Prostate gland (tissue), 2 donors: ENCODE data around the gene PRKCG. TPM values are rescaled to one million over a fixed set of nuclear protein-coding genes. Genes with fewer than 3 reads are reported as not detected.

Experiments
- DNase-seq: peaks from one replicate; pipeline ENCODE4 v3.0.0-alpha.2; 2019; ENCODE audit warnings: low spot score
- H3K27ac ChIP-seq, 2 donors: fragments of 200-600 bp; sonication (generic); 2 replicates each; pipeline ENCODE4 v1.5.1; 2017 to 2019
- H3K27me3 ChIP-seq: fragments of 200-600 bp; sonication (generic); replicated peaks from 2 replicates; pipeline ENCODE4 v1.5.1; 2019; ENCODE audit not compliant: insufficient read depth
- H3K36me3 ChIP-seq, 2 donors: fragments of 200-600 bp; sonication (generic); 1 replicate in 1 of 2; 2 replicates in 1 of 2; pipeline versions ENCODE4 v1.5.1 to v1.8.1; 2017 to 2019
- H3K4me1 ChIP-seq: fragments of 200-600 bp; sonication (generic); replicated peaks from 2 replicates; pipeline ENCODE4 v1.5.1; 2019
- H3K4me3 ChIP-seq, 2 donors: fragments of 200-600 bp; sonication (generic); 2 replicates each; pipeline ENCODE4 v1.5.1; 2017 to 2019
- H3K9me3 ChIP-seq: fragments of 200-600 bp; sonication (generic); 2 replicates; pipeline ENCODE4 v1.5.1; 2017
- POLR2A ChIP-seq: fragments of 450-650 bp; IDR thresholded peaks from one replicate; pipeline ENCODE4 v1.6.1; 2016; ENCODE audit warnings: antibody characterized with exemption, mild to moderate bottlenecking
- POLR2AphosphoS5 ChIP-seq: sonication (generic); formaldehyde crosslinking; IDR thresholded peaks from one replicate; pipeline ENCODE4 v1.6.1; 2017; ENCODE audit warnings: antibody characterized with exemption
- WGBS: methylation state at CpG from one replicate; pipeline ENCODE4 v1.1.5; 2018; 5-methylcytosine and 5-hydroxymethylcytosine counted together
- intact Hi-C: fragments of 100-400 bp; cut with DNase I; formaldehyde crosslinking; loops from one replicate; pipeline ENCODE4 v1.14.2; 2022
- total RNA-seq, 2 donors: library from RNA; depleted of rRNA; stranded (reverse); fragments of >200 nt; gene quantifications; one replicate each; pipeline ENCODE4 v1.1.0, GENCODE V29; 2016
- TF ChIP-seq, protein P1 (sequence below), 4 experiments: fragments of 200-600 bp in 2 of 4; fragments of 450-650 bp in 2 of 4; sonication (generic) in 2 of 4; IDR thresholded peaks; 1 replicate in 3 of 4; 2 replicates in 1 of 4; pipeline ENCODE4 v1.5.1; 2016 to 2019; ENCODE audit warnings: antibody characterized with exemption in 4 of 4, mild to moderate bottlenecking in 2 of 4, moderate library complexity in 2 of 4

The PRKCG gene
- total RNA-seq, 2 donors from 2014 or later, result 0.97 TPM; not detected in 1

DNA sequence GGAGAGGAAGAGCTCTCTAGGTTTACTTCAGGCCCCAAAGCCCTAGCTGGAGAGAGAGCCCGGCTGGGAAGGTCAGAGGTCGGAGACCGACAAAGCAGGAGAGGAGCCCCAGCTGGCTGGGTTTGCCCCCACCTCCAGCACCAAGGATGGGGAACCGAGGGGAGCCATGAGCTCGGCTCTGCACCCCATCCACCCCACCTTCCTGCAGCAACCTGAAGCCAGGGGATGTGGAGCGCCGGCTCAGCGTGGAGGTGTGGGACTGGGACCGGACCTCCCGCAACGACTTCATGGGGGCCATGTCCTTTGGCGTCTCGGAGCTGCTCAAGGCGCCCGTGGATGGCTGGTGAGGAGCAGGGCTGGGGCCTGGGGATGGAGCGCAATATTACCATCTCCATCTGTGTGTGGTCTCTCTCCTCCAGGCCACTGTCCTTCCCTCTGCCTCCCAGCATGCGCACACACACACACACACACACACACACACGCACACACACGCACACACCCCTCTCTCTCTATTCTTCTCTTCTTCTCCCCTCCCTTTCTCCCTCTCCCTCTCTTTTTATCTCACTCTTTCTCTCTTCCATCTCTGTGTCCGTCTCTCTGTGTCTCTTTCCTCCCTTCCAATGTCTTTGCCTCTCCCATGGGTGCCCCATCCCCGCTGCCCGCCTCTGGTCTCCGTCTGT lies 10.4 kb downstream of the PRKCG start:
- WGBS, result 68% methylated on average over 23 of the region's 23 CpGs
- TF ChIP-seq POLR2A, result no peak
- TF ChIP-seq POLR2AphosphoS5, result no peak
- TF ChIP-seq, protein P1, sequence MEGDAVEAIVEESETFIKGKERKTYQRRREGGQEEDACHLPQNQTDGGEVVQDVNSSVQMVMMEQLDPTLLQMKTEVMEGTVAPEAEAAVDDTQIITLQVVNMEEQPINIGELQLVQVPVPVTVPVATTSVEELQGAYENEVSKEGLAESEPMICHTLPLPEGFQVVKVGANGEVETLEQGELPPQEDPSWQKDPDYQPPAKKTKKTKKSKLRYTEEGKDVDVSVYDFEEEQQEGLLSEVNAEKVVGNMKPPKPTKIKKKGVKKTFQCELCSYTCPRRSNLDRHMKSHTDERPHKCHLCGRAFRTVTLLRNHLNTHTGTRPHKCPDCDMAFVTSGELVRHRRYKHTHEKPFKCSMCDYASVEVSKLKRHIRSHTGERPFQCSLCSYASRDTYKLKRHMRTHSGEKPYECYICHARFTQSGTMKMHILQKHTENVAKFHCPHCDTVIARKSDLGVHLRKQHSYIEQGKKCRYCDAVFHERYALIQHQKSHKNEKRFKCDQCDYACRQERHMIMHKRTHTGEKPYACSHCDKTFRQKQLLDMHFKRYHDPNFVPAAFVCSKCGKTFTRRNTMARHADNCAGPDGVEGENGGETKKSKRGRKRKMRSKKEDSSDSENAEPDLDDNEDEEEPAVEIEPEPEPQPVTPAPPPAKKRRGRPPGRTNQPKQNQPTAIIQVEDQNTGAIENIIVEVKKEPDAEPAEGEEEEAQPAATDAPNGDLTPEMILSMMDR (IDR thresholded peaks at IDR 0.05), result no peak

DNA sequence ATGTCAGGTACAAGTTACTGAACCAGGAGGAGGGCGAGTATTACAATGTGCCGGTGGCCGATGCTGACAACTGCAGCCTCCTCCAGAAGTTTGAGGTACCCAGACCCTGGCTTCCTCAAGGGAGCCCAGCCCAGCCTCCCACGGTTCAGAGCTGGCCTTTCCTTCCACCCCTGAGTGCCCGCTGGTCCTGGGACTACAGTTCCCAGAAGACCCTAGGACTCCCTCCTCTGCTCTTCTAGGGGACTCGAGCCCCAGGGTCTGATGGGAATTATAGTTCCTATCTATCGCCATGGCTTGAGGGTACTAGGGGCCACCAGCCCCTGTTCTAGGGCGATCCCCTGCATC lies 11.0 kb downstream of the PRKCG start:
- 67% methylated on average over 8 of the region's 8 CpGs for WGBS
- peaks cover 2% of the 10 kb centered on the region for H3K27me3 ChIP-seq

More for the DNA sequence above, 10.4 kb downstream of the PRKCG start:
- Histone ChIP-seq H3K4me1 (no peaks in the 10 kb centered on the region), H3K9me3 (no peaks in the 10 kb centered on the region), H3K27ac (no peak overlapping the region), H3K36me3 (no peaks in the 10 kb centered on the region), H3K27me3 (peaks cover 2% of the 10 kb centered on the region), H3K4me3 (no peak overlapping the region)
- no peak for DNase-seq
- intact Hi-C loops, result no loop called here

DNA sequence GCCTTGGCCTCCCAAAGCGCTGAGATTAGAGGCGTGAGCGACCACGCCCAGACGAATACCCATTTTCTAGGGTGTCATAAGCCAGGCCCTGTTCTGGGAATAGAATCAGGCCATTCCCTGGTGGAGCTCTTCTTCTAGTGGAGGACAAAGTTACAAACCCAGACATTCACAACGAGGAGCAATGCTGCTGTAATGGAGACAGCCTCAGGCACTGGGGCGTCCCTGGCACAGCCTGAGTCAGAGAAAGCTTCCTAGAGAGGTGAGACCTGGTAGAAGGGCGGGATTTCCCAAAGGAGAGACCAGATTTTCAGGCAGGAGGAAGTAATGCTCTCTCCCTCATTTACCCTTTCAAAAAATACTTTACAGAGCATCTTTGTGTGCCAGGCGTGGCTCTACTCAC lies 12.7 kb downstream of the PRKCG start:
- intact Hi-C loops, result no loop called here
- Histone ChIP-seq H3K4me3 (no peak overlapping the region), H3K9me3 (no peaks in the 10 kb centered on the region), H3K27ac (no peak overlapping the region), H3K4me1 (no peaks in the 10 kb centered on the region), H3K36me3 (no peaks in the 10 kb centered on the region), H3K27me3 (peaks cover 5% of the 10 kb centered on the region)
- TF ChIP-seq, protein P1 (IDR thresholded peaks at IDR 0.05), result no peak
- TF ChIP-seq POLR2A, result no peak
- no peak for TF ChIP-seq POLR2AphosphoS5
- DNase-seq, result no peak
- 70% methylated on average over 9 of the region's 9 CpGs for WGBS

More for the DNA sequence above, 11.0 kb downstream of the PRKCG start:
- H3K4me1 ChIP-seq, result no peaks in the 10 kb centered on the region
- intact Hi-C loops, result no loop called here
- DNase-seq, result no peak
- H3K27ac ChIP-seq, result no peak overlapping the region
- H3K36me3 ChIP-seq, result no peaks in the 10 kb centered on the region
- H3K4me3 ChIP-seq, result no peak overlapping the region
- no peaks in the 10 kb centered on the region for H3K9me3 ChIP-seq
- TF ChIP-seq POLR2A, result no peak
- TF ChIP-seq POLR2AphosphoS5, result no peak

DNA sequence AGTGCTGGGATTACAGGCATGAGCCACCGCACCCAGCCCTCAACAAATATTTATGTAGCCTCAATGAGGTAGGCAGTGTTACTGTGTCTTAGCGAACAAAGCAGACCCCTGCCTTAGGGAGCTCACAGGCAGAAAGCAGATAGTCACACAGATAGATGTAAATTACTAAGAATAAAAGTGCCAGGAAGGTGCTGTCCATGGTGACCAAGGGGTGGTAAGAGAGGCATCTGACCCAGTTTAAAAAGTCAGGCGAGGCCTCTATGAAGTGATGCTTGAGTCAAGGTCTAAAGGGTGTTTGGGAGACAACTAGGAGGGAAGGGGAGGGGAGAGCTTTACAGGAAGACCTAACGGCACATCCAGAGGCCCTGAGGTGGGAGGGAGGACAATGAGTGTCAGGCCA lies 14.7 kb downstream of the PRKCG start:
- 26% methylated on average over 4 of the region's 4 CpGs for WGBS
- no peak for DNase-seq
- Histone ChIP-seq H3K36me3 (no peaks in the 10 kb centered on the region), H3K27me3 (peaks cover 5% of the 10 kb centered on the region), H3K4me1 (no peaks in the 10 kb centered on the region), H3K9me3 (no peaks in the 10 kb centered on the region), H3K27ac (no peak overlapping the region), H3K4me3 (no peak overlapping the region)
- intact Hi-C loops, result no loop called here
- TF ChIP-seq, protein P1 (IDR thresholded peaks at IDR 0.05), result no peak
- no peak for TF ChIP-seq POLR2A

DNA sequence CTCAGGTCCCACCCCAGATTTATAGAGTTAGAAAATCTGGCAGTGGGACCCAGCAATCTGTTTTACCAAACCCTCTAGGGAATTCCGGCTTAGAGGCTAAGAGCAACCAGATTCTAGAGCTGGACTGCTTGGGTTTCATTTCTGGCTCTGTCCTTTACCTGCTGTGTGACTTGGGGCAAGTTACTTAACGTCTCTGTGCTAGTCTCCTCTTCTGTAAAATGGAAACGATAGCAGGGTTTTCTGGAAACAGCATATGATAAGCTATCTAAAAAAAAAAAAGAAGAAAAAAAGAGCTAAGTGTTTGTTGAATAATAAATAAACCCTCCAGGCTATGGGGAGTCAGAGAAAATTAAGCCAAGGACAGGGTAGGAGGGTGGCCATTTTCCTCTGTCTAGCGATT lies 15.5 kb downstream of the PRKCG start:
- 63% methylated on average over 4 of the region's 4 CpGs for WGBS
- Histone ChIP-seq H3K27ac (no peak overlapping the region), H3K36me3 (no peaks in the 10 kb centered on the region), H3K9me3 (no peaks in the 10 kb centered on the region), H3K4me3 (no peak overlapping the region), H3K27me3 (peaks cover 3% of the 10 kb centered on the region), H3K4me1 (no peaks in the 10 kb centered on the region)
- TF ChIP-seq, protein P1 (IDR thresholded peaks at IDR 0.05), result no peak
- no peak for TF ChIP-seq POLR2AphosphoS5
- no peak for TF ChIP-seq POLR2A
- DNase-seq, result no peak
- intact Hi-C loops, result no loop called here
